Measurements from ENCODE around the gene ZFPM1.

The ZFPM1 gene

GRCh38 chr16:88553739-88554138 is 100.7 kb downstream of the ZFPM1 start:
- H3K4me1 ChIP-seq (ENCODE audit: control insufficient read depth in 5 of 5, insufficient read depth in 5 of 5, low read length in 5 of 5): peaks cover 0 to 13% (median 10%) of the 10 kb centered on the region in 5 donors
- H3K27me3 ChIP-seq (ENCODE audit: control insufficient read depth in 5 of 5, insufficient read depth in 4 of 5, low read length in 5 of 5): peaks cover 7 to 27% (median 25%) of the 10 kb centered on the region in 5 donors
- no peaks in the 10 kb centered on the region for H3K9me3 ChIP-seq (ENCODE audit: control insufficient read depth in 5 of 5, low read length in 5 of 5)
- H3K27ac ChIP-seq (ENCODE audit: low read depth, low read length): no peak overlapping the region
- no peaks in the 10 kb centered on the region for H3K36me3 ChIP-seq (ENCODE audit: control insufficient read depth in 5 of 5, insufficient read depth in 5 of 5, low read length in 5 of 5)
- H3K4me3 ChIP-seq (ENCODE audit: low read depth in 1 of 5, low read length in 5 of 5): no peak overlapping the region
- H3K9ac ChIP-seq (ENCODE audit: low read length in 5 of 5): no peak overlapping the region

- Histone ChIP-seq H3K27ac (ENCODE audit: low read depth, low read length) (no peak overlapping the region), H3K36me3 (ENCODE audit: control insufficient read depth in 5 of 5, insufficient read depth in 5 of 5, low read length in 5 of 5) (no peaks in the 10 kb centered on the region), H3K27me3 (ENCODE audit: control insufficient read depth in 5 of 5, insufficient read depth in 4 of 5, low read length in 5 of 5) (peaks cover 7 to 28% (median 26%) of the 10 kb centered on the region in 5 donors), H3K4me3 (ENCODE audit: low read depth in 1 of 5, low read length in 5 of 5) (no peak overlapping the region), H3K9me3 (ENCODE audit: control insufficient read depth in 5 of 5, low read length in 5 of 5) (no peaks in the 10 kb centered on the region), H3K4me1 (ENCODE audit: control insufficient read depth in 5 of 5, insufficient read depth in 5 of 5, low read length in 5 of 5) (peaks cover 0 to 16% (median 15%) of the 10 kb centered on the region in 5 donors), H3K9ac (ENCODE audit: low read length in 5 of 5) (no peak overlapping the region)
These were observed 101.7 kb downstream of the ZFPM1 start for GRCh38 chr16:88554711-88555264.

- Histone ChIP-seq H3K27me3 (ENCODE audit: control insufficient read depth in 5 of 5, insufficient read depth in 4 of 5, low read length in 5 of 5) (peaks cover 7 to 29% (median 28%) of the 10 kb centered on the region in 5 donors), H3K36me3 (ENCODE audit: control insufficient read depth in 5 of 5, insufficient read depth in 5 of 5, low read length in 5 of 5) (no peaks in the 10 kb centered on the region), H3K27ac (ENCODE audit: low read depth, low read length) (no peak overlapping the region), H3K9ac (ENCODE audit: low read length in 5 of 5) (no peak overlapping the region), H3K4me3 (ENCODE audit: low read depth in 1 of 5, low read length in 5 of 5) (no peak overlapping the region), H3K4me1 (ENCODE audit: control insufficient read depth in 5 of 5, insufficient read depth in 5 of 5, low read length in 5 of 5) (peaks cover 0 to 8% (median 6%) of the 10 kb centered on the region in 5 donors), H3K9me3 (ENCODE audit: control insufficient read depth in 5 of 5, low read length in 5 of 5) (no peaks in the 10 kb centered on the region)
These were observed 103.4 kb downstream of the ZFPM1 start for GRCh38 chr16:88556294-88556988.

GRCh38 chr16:88558457-88559442 is 105.7 kb downstream of the ZFPM1 start:
- Histone ChIP-seq H3K4me1 (ENCODE audit: control insufficient read depth in 5 of 5, insufficient read depth in 5 of 5, low read length in 5 of 5) (peaks cover 0 to 12% (median 12%) of the 10 kb centered on the region in 5 donors), H3K27ac (ENCODE audit: low read depth, low read length) (no peak overlapping the region), H3K9ac (ENCODE audit: low read length in 5 of 5) (no peak overlapping the region), H3K9me3 (ENCODE audit: control insufficient read depth in 5 of 5, low read length in 5 of 5) (no peaks in the 10 kb centered on the region), H3K4me3 (ENCODE audit: low read depth in 1 of 5, low read length in 5 of 5) (no peak overlapping the region), H3K27me3 (ENCODE audit: control insufficient read depth in 5 of 5, insufficient read depth in 4 of 5, low read length in 5 of 5) (peaks cover 7 to 29% (median 22%) of the 10 kb centered on the region in 5 donors), H3K36me3 (ENCODE audit: control insufficient read depth in 5 of 5, insufficient read depth in 5 of 5, low read length in 5 of 5) (no peaks in the 10 kb centered on the region)

GRCh38 chr16:88560714-88561484 is 107.8 kb downstream of the ZFPM1 start:
- H3K4me3 ChIP-seq (ENCODE audit: low read depth in 1 of 5, low read length in 5 of 5): no peak overlapping the region
- H3K27ac ChIP-seq (ENCODE audit: low read depth, low read length): no peak overlapping the region
- H3K36me3 ChIP-seq (ENCODE audit: control insufficient read depth in 5 of 5, insufficient read depth in 5 of 5, low read length in 5 of 5): no peaks in the 10 kb centered on the region
- no peak overlapping the region for H3K9ac ChIP-seq (ENCODE audit: low read length in 5 of 5)
- no peaks in the 10 kb centered on the region for H3K9me3 ChIP-seq (ENCODE audit: control insufficient read depth in 5 of 5, low read length in 5 of 5)
- H3K27me3 ChIP-seq (ENCODE audit: control insufficient read depth in 5 of 5, insufficient read depth in 4 of 5, low read length in 5 of 5): peaks cover 4 to 23% (median 11%) of the 10 kb centered on the region in 5 donors
- peaks cover 0 to 12% (median 12%) of the 10 kb centered on the region in 5 donors for H3K4me1 ChIP-seq (ENCODE audit: control insufficient read depth in 5 of 5, insufficient read depth in 5 of 5, low read length in 5 of 5)

GRCh38 chr16:88561485-88562359 is 108.6 kb downstream of the ZFPM1 start:
- Histone ChIP-seq H3K27ac (ENCODE audit: low read depth, low read length) (no peak overlapping the region), H3K36me3 (ENCODE audit: control insufficient read depth in 5 of 5, insufficient read depth in 5 of 5, low read length in 5 of 5) (no peaks in the 10 kb centered on the region), H3K4me1 (ENCODE audit: control insufficient read depth in 5 of 5, insufficient read depth in 5 of 5, low read length in 5 of 5) (peaks cover 0 to 12% (median 12%) of the 10 kb centered on the region in 5 donors), H3K9me3 (ENCODE audit: control insufficient read depth in 5 of 5, low read length in 5 of 5) (no peaks in the 10 kb centered on the region), H3K9ac (ENCODE audit: low read length in 5 of 5) (peak overlapping the region in 1 of 5 donors; percentile 42), H3K27me3 (ENCODE audit: control insufficient read depth in 5 of 5, insufficient read depth in 4 of 5, low read length in 5 of 5) (peaks cover 4 to 18% (median 11%) of the 10 kb centered on the region in 5 donors), H3K4me3 (ENCODE audit: low read depth in 1 of 5, low read length in 5 of 5) (peak overlapping the region in 2 of 5 donors; percentile 29 to 31)

- Histone ChIP-seq H3K27ac (ENCODE audit: low read depth, low read length) (no peak overlapping the region), H3K27me3 (ENCODE audit: control insufficient read depth in 5 of 5, insufficient read depth in 4 of 5, low read length in 5 of 5) (peaks cover 0 to 4% (median 0%) of the 10 kb centered on the region in 5 donors), H3K4me1 (ENCODE audit: control insufficient read depth in 5 of 5, insufficient read depth in 5 of 5, low read length in 5 of 5) (peaks cover 5 to 21% (median 18%) of the 10 kb centered on the region in 5 donors), H3K36me3 (ENCODE audit: control insufficient read depth in 5 of 5, insufficient read depth in 5 of 5, low read length in 5 of 5) (no peaks in the 10 kb centered on the region), H3K4me3 (ENCODE audit: low read depth in 1 of 5, low read length in 5 of 5) (no peak overlapping the region), H3K9ac (ENCODE audit: low read length in 5 of 5) (no peak overlapping the region), H3K9me3 (ENCODE audit: control insufficient read depth in 5 of 5, low read length in 5 of 5) (no peaks in the 10 kb centered on the region)
These were observed 113.1 kb downstream of the ZFPM1 start for GRCh38 chr16:88566158-88566557.

GRCh38 chr16:88568710-88569613 is 115.9 kb downstream of the ZFPM1 start:
- H3K9ac ChIP-seq (ENCODE audit: low read length in 5 of 5): peak overlapping the region; percentile 45 to 83 (median 67)
- peak overlapping the region; percentile 69 to 80 (median 78) for H3K4me3 ChIP-seq (ENCODE audit: low read depth in 1 of 5, low read length in 5 of 5)
- H3K9me3 ChIP-seq (ENCODE audit: control insufficient read depth in 5 of 5, low read length in 5 of 5): no peaks in the 10 kb centered on the region
- H3K27me3 ChIP-seq (ENCODE audit: control insufficient read depth in 5 of 5, insufficient read depth in 4 of 5, low read length in 5 of 5): no peaks in the 10 kb centered on the region
- H3K36me3 ChIP-seq (ENCODE audit: control insufficient read depth in 5 of 5, insufficient read depth in 5 of 5, low read length in 5 of 5): peaks cover 0 to 20% (median 4%) of the 10 kb centered on the region in 5 donors
- no peak overlapping the region for H3K27ac ChIP-seq (ENCODE audit: low read depth, low read length)
- H3K4me1 ChIP-seq (ENCODE audit: control insufficient read depth in 5 of 5, insufficient read depth in 5 of 5, low read length in 5 of 5): peaks cover 8 to 25% (median 22%) of the 10 kb centered on the region in 5 donors

Data from subcutaneous abdominal adipose tissue (tissue), 5 donors.